Nephron progenitor cell (in vitro differentiated cells): Measurements from ENCODE around the gene TNFRSF14.

Source experiments
- DNase-seq: peaks from one replicate; pipeline ENCODE4 v3.0.0; 2021
- H3K27ac Mint-ChIP-seq: 2 replicates; pipeline ENCODE4 v1.8.0; 2021; ENCODE audit warnings: mild to moderate bottlenecking, moderate library complexity, mixed read lengths
- H3K27me3 Mint-ChIP-seq: 2 replicates; pipeline ENCODE4 v1.8.0; 2021; ENCODE audit warnings: mild to moderate bottlenecking, low read depth, mixed read lengths; ENCODE audit not compliant: poor library complexity
- H3K36me3 Mint-ChIP-seq: 2 replicates; pipeline ENCODE4 v1.8.0; 2021; ENCODE audit warnings: low read depth, mixed read lengths
- H3K4me1 Mint-ChIP-seq: 2 replicates; pipeline ENCODE4 v1.8.0; 2021; ENCODE audit warnings: mixed read lengths
- H3K4me3 Mint-ChIP-seq: 2 replicates; pipeline ENCODE4 v1.8.0; 2021; ENCODE audit warnings: mild to moderate bottlenecking, moderate library complexity, mixed read lengths
- H3K9me3 Mint-ChIP-seq: 2 replicates; pipeline ENCODE4 v1.8.0; 2021; ENCODE audit warnings: mild to moderate bottlenecking, moderate library complexity, mixed read lengths
- CTCF ChIP-seq: fragments of 200-600 bp; sonication (generic); IDR thresholded peaks from 2 replicates; pipeline ENCODE4 v1.5.0; 2021; ENCODE audit warnings: antibody characterized with exemption

Gene TNFRSF14

GRCh38 chr1:2538872-2539271 is 17.3 kb upstream of the TNFRSF14 start:
- H3K4me3 Mint-ChIP-seq, result no peak overlapping the region
- H3K27me3 Mint-ChIP-seq, result peaks cover 41% of the 10 kb centered on the region
- no peak for DNase-seq
- peaks cover 26% of the 10 kb centered on the region for H3K4me1 Mint-ChIP-seq
- H3K9me3 Mint-ChIP-seq, result peaks cover 4% of the 10 kb centered on the region
- H3K36me3 Mint-ChIP-seq, result no peaks in the 10 kb centered on the region
- no peak for TF ChIP-seq CTCF
- H3K27ac Mint-ChIP-seq, result no peak overlapping the region

DNA sequence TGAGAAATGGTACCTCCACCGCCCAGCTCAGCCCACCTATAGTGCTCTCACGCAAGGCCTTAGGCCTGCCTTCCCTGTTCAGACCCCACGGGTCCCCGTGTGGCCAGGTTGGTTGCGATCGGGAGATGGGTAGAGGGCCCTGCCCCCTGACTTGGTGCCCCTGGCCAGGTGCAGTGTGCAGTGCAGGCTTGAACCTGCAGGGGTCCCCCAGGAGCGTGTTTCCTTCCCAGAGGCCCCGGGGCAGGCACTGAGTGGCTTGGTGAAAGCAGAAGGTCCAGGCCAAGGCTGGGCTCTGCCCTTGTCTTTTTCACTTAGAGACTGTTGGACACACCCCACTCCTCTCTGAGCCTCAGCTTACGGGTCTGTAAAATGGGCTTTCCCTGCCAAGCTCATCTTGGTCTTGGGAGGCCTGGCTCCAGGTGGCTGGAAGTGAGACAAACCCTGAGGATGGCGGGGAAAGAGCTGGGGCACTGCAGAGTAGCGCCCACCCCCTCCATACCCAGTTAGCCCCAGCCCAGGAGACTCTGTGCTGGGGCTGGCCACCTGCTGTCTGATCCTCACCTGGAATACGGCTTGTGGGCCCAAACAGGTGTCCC is 16.8 kb upstream of the TNFRSF14 start:
- Mint-ChIP-seq H3K9me3 (peaks cover 4% of the 10 kb centered on the region), H3K36me3 (no peaks in the 10 kb centered on the region), H3K4me3 (no peak overlapping the region), H3K27me3 (peaks cover 36% of the 10 kb centered on the region), H3K4me1 (peaks cover 28% of the 10 kb centered on the region), H3K27ac (no peak overlapping the region)
- DNase-seq, result no peak
- peak; percentile 26 for TF ChIP-seq CTCF

GRCh38 chr1:2540816-2541492 is 15.2 kb upstream of the TNFRSF14 start:
- no peak overlapping the region for H3K27ac Mint-ChIP-seq
- no peak overlapping the region for H3K4me3 Mint-ChIP-seq
- peaks cover 22% of the 10 kb centered on the region for H3K4me1 Mint-ChIP-seq
- H3K9me3 Mint-ChIP-seq, result peaks cover 4% of the 10 kb centered on the region
- H3K36me3 Mint-ChIP-seq, result no peaks in the 10 kb centered on the region
- peaks cover 20% of the 10 kb centered on the region for H3K27me3 Mint-ChIP-seq
- DNase-seq, result peak; percentile 67
- TF ChIP-seq CTCF, result no peak

- Mint-ChIP-seq H3K36me3 (no peaks in the 10 kb centered on the region), H3K27ac (no peak overlapping the region), H3K4me3 (no peak overlapping the region), H3K4me1 (peaks cover 17% of the 10 kb centered on the region), H3K27me3 (peaks cover 14% of the 10 kb centered on the region), H3K9me3 (peaks cover 4% of the 10 kb centered on the region)
- no peak for DNase-seq
- no peak for TF ChIP-seq CTCF
Observed at GRCh38 chr1:2541619-2542245, 14.4 kb upstream of the TNFRSF14 start.

GRCh38 chr1:2542246-2542915 is 13.8 kb upstream of the TNFRSF14 start:
- peaks cover 4% of the 10 kb centered on the region for H3K9me3 Mint-ChIP-seq
- H3K27me3 Mint-ChIP-seq, result peaks cover 14% of the 10 kb centered on the region
- DNase-seq, result no peak
- TF ChIP-seq CTCF, result no peak
- H3K36me3 Mint-ChIP-seq, result no peaks in the 10 kb centered on the region
- H3K4me3 Mint-ChIP-seq, result peak overlapping the region; percentile 47
- no peak overlapping the region for H3K27ac Mint-ChIP-seq
- peaks cover 17% of the 10 kb centered on the region for H3K4me1 Mint-ChIP-seq
